ENCODE measurements around the gene HOTAIR.

The HOTAIR gene

GRCh38 chr12:54001283-54002187 lies 26.8 kb upstream of the HOTAIR start:
- H3K4me3 ChIP-seq: no peak overlapping the region
- no peak for DNase-seq (ENCODE audit: low spot score)
- no peak for TF ChIP-seq CTCF (IDR thresholded peaks at IDR 0.05)
- no peak overlapping the region for H3K27ac ChIP-seq

GRCh38 chr12:54000116-54001114 lies 25.7 kb upstream of the HOTAIR start, which contains the start of gene HOXC9:
TSS of gene HOXC9 (plus strand) at chr12:54000161. CDS start at chr12:54000189, 28 bp downstream.
- H3K4me3 ChIP-seq: peak within 1 kb of the TSS; percentile 63
- H3K27ac ChIP-seq: no peak within 1 kb of the TSS
- no peak for TF ChIP-seq CTCF (IDR thresholded peaks at IDR 0.05)
- DNase-seq (ENCODE audit: low spot score): no peak

GRCh38 chr12:53999559-54000115 lies 24.9 kb upstream of the HOTAIR start:
- no peak overlapping the region for H3K27ac ChIP-seq
- TF ChIP-seq CTCF (IDR thresholded peaks at IDR 0.05): no peak
- no peak for DNase-seq (ENCODE audit: low spot score)
- peak overlapping the region; percentile 63 for H3K4me3 ChIP-seq

GRCh38 chr12:53998900-53999236 lies 24.1 kb upstream of the HOTAIR start:
- DNase-seq (ENCODE audit: low spot score): no peak
- H3K4me3 ChIP-seq: no peak overlapping the region
- no peak overlapping the region for H3K27ac ChIP-seq
- TF ChIP-seq CTCF (IDR thresholded peaks at IDR 0.05): no peak

GRCh38 chr12:53998110-53998899 lies 23.6 kb upstream of the HOTAIR start:
- Histone ChIP-seq H3K4me3 (no peak overlapping the region), H3K27ac (no peak overlapping the region)
- no peak for TF ChIP-seq CTCF (IDR thresholded peaks at IDR 0.05)
- DNase-seq (ENCODE audit: low spot score): no peak

Measured in coronary artery (tissue), 2 donors.